ENCODE measurements around the gene KIAA0232.
"Not testable (repeated sequence)": the region's sequence is repeated elsewhere in the genome, so short reads cannot be mapped to it uniquely, and the experiment has no call there.

The KIAA0232 gene

DNA sequence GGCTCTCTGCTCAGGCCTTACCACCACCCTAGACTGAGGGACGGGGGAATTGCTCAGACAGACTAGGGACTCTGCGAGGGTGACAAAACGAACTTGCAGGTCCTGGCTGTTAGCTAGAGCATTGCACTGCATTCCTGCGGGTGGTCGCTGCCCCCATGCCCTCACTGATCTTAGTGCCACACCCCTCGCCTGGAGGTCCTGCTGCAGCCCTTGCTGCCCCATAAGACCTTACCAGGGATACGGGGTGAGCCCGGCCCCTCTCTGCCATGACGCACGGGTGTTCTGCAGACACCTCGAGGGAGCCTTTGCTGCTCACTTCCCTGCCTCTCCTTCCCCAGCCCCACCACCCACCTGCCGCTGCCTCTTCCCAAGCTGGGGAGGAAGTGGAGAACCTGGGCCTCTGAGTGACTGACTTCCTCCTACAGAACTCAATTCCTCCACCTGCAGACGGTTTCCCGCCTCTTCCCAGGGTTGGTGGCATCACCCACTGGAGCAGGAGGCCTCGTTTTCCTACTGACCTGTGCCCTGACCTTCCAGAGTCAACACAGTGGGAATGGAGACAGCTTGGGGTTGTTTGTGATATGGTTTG lies 107.3 kb downstream of the KIAA0232 start:
- Histone ChIP-seq H3K36me3 (ENCODE audit: insufficient read depth, low read length) (no peaks in the 10 kb centered on the region), H3K4me3 (ENCODE audit: low read length) (no peak overlapping the region), H3K4me1 (ENCODE audit: control insufficient read depth, insufficient read depth, low read length) (peaks cover 19% of the 10 kb centered on the region), H3K4me2 (ENCODE audit: low read length) (no peak overlapping the region), H3K9me3 (replicated peaks; ENCODE audit: low read length) (peaks cover 2% of the 10 kb centered on the region), H3K27me3 (ENCODE audit: control insufficient read depth, insufficient read depth, low read length) (no peaks in the 10 kb centered on the region), H3K9ac (ENCODE audit: low read depth, low read length) (no peak overlapping the region)

GRCh38 chr4:6890358-6890757 lies 107.8 kb downstream of the KIAA0232 start:
- no peak overlapping the region for H3K4me3 ChIP-seq (ENCODE audit: low read length)
- H3K4me1 ChIP-seq (ENCODE audit: control insufficient read depth, insufficient read depth, low read length): peaks cover 19% of the 10 kb centered on the region
- no peaks in the 10 kb centered on the region for H3K27me3 ChIP-seq (ENCODE audit: control insufficient read depth, insufficient read depth, low read length)
- H3K9me3 ChIP-seq (replicated peaks; ENCODE audit: low read length): peaks cover 2% of the 10 kb centered on the region
- H3K9ac ChIP-seq (ENCODE audit: low read depth, low read length): no peak overlapping the region
- no peak overlapping the region for H3K4me2 ChIP-seq (ENCODE audit: low read length)
- no peaks in the 10 kb centered on the region for H3K36me3 ChIP-seq (ENCODE audit: insufficient read depth, low read length)

DNA sequence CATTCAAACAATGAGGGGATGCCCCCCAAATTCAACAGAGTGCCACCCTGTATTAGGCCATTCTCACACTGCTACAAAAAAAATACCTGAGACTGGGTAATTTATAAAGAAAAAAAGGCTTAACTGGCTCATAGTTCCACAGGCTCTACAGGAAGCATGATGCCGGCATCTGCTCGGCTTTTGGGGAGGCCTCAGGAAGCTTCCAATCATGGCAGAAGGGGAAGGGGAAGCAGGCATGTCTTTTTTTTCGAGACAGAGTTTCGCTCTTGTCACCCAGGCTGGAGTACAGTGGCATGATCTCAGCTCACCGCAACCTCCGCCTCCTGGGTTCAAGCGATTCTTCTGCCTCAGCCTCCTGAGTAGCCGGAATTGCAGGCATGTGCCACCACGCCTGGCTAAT lies 108.4 kb downstream of the KIAA0232 start:
- not testable (repeated sequence) for H3K4me3 ChIP-seq (ENCODE audit: low read length); H3K36me3 ChIP-seq (ENCODE audit: insufficient read depth, low read length); H3K9me3 ChIP-seq (replicated peaks; ENCODE audit: low read length); H3K4me2 ChIP-seq (ENCODE audit: low read length); H3K9ac ChIP-seq (ENCODE audit: low read depth, low read length); H3K27me3 ChIP-seq (ENCODE audit: control insufficient read depth, insufficient read depth, low read length)
- H3K4me1 ChIP-seq (ENCODE audit: control insufficient read depth, insufficient read depth, low read length): peaks cover 13% of the 10 kb centered on the region

- Histone ChIP-seq H3K4me1 (ENCODE audit: control insufficient read depth, insufficient read depth, low read length) (peaks cover 7% of the 10 kb centered on the region), H3K36me3 (ENCODE audit: insufficient read depth, low read length) (no peaks in the 10 kb centered on the region), H3K9me3 (replicated peaks; ENCODE audit: low read length) (peaks cover 2% of the 10 kb centered on the region), H3K27me3 (ENCODE audit: control insufficient read depth, insufficient read depth, low read length) (no peaks in the 10 kb centered on the region), H3K9ac (ENCODE audit: low read depth, low read length) (no peak overlapping the region), H3K4me3 (ENCODE audit: low read length) (no peak overlapping the region), H3K4me2 (ENCODE audit: low read length) (no peak overlapping the region)
Observed at GRCh38 chr4:6891436-6892170, 109.1 kb downstream of the KIAA0232 start.

DNA sequence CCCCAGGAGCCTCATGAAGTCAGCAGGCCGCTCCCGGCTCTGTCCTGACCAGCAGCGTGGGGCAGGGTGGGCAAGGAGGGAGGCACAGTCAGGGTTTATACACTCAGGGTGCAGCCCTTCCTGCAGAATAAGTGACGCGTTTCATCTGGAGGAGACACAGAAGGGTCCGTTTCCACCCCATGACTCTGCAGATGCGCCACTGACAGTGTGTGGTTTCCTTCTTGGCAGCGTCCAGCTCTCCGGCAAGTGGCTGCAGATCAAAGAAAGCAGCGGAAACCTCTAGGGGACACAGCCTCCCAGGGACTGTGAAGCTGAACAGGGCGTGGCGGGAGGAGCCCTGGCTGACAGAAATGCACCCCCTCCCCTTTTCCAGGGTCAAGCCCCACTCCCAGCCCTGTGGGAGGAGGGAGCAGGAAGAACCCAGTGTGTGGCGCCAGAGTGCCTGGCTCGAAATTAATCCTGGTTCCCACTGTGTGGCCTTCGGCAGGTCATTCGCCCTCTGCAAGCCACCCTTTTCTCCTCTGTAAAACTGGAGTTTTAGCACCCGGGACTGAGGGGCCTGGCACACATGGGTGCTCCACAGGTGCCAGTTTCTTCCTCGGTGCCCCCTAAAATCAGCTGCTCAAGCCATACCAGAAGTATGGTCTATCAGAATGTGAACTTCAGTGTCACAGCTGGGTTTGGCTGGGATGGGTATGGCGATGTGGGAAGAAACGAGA lies 109.8 kb downstream of the KIAA0232 start:
- Histone ChIP-seq H3K4me3 (ENCODE audit: low read length) (no peak overlapping the region), H3K4me2 (ENCODE audit: low read length) (peak overlapping the region; percentile 36), H3K9me3 (replicated peaks; ENCODE audit: low read length) (peaks cover 2% of the 10 kb centered on the region), H3K27me3 (ENCODE audit: control insufficient read depth, insufficient read depth, low read length) (no peaks in the 10 kb centered on the region), H3K4me1 (ENCODE audit: control insufficient read depth, insufficient read depth, low read length) (peaks cover 7% of the 10 kb centered on the region), H3K36me3 (ENCODE audit: insufficient read depth, low read length) (no peaks in the 10 kb centered on the region), H3K9ac (ENCODE audit: low read depth, low read length) (no peak overlapping the region)

GRCh38 chr4:6892909-6893202 lies 110.3 kb downstream of the KIAA0232 start:
- H3K4me3 ChIP-seq (ENCODE audit: low read length): no peak overlapping the region
- no peaks in the 10 kb centered on the region for H3K27me3 ChIP-seq (ENCODE audit: control insufficient read depth, insufficient read depth, low read length)
- H3K4me1 ChIP-seq (ENCODE audit: control insufficient read depth, insufficient read depth, low read length): peaks cover 7% of the 10 kb centered on the region
- no peak overlapping the region for H3K9ac ChIP-seq (ENCODE audit: low read depth, low read length)
- peaks cover 2% of the 10 kb centered on the region for H3K9me3 ChIP-seq (replicated peaks; ENCODE audit: low read length)
- no peaks in the 10 kb centered on the region for H3K36me3 ChIP-seq (ENCODE audit: insufficient read depth, low read length)
- no peak overlapping the region for H3K4me2 ChIP-seq (ENCODE audit: low read length)

- H3K9me3 ChIP-seq (replicated peaks; ENCODE audit: low read length): peaks cover 2% of the 10 kb centered on the region
- no peak overlapping the region for H3K4me3 ChIP-seq (ENCODE audit: low read length)
- peaks cover 7% of the 10 kb centered on the region for H3K4me1 ChIP-seq (ENCODE audit: control insufficient read depth, insufficient read depth, low read length)
- H3K4me2 ChIP-seq (ENCODE audit: low read length): no peak overlapping the region
- H3K36me3 ChIP-seq (ENCODE audit: insufficient read depth, low read length): no peaks in the 10 kb centered on the region
- H3K9ac ChIP-seq (ENCODE audit: low read depth, low read length): no peak overlapping the region
- H3K27me3 ChIP-seq (ENCODE audit: control insufficient read depth, insufficient read depth, low read length): no peaks in the 10 kb centered on the region
Observed at GRCh38 chr4:6893449-6894085, 111.0 kb downstream of the KIAA0232 start.

DNA sequence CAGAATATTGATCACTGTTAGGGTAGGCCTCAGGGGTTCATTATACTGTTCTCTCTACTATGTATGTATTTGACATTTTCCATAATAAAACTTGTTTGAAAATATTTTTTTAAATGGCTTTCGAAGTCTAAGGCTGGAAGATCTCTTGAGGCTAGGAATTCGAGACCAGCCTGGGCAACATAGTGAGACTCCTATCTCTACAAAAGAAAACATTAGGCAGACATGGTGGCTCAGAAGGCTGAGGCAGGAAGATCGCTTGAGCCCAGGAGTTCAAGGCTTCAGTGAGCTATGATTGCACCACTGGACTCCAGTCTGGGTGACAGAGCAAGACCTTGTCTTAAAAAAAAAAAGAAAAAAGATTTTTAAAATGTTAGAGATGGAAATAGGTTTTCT lies 111.6 kb downstream of the KIAA0232 start:
- H3K36me3 ChIP-seq (ENCODE audit: insufficient read depth, low read length): no peaks in the 10 kb centered on the region
- H3K9ac ChIP-seq (ENCODE audit: low read depth, low read length): no peak overlapping the region
- peaks cover 7% of the 10 kb centered on the region for H3K4me1 ChIP-seq (ENCODE audit: control insufficient read depth, insufficient read depth, low read length)
- peaks cover 2% of the 10 kb centered on the region for H3K9me3 ChIP-seq (replicated peaks; ENCODE audit: low read length)
- H3K4me3 ChIP-seq (ENCODE audit: low read length): no peak overlapping the region
- H3K4me2 ChIP-seq (ENCODE audit: low read length): no peak overlapping the region
- H3K27me3 ChIP-seq (ENCODE audit: control insufficient read depth, insufficient read depth, low read length): no peaks in the 10 kb centered on the region

- H3K9me3 ChIP-seq (replicated peaks; ENCODE audit: low read length): peaks cover 2% of the 10 kb centered on the region
- H3K4me3 ChIP-seq (ENCODE audit: low read length): no peak overlapping the region
- peaks cover 7% of the 10 kb centered on the region for H3K4me1 ChIP-seq (ENCODE audit: control insufficient read depth, insufficient read depth, low read length)
- H3K4me2 ChIP-seq (ENCODE audit: low read length): no peak overlapping the region
- H3K27me3 ChIP-seq (ENCODE audit: control insufficient read depth, insufficient read depth, low read length): no peaks in the 10 kb centered on the region
- no peaks in the 10 kb centered on the region for H3K36me3 ChIP-seq (ENCODE audit: insufficient read depth, low read length)
- H3K9ac ChIP-seq (ENCODE audit: low read depth, low read length): no peak overlapping the region
Observed at GRCh38 chr4:6894528-6895498, 112.3 kb downstream of the KIAA0232 start.

- Histone ChIP-seq H3K27me3 (ENCODE audit: control insufficient read depth, insufficient read depth, low read length) (no peaks in the 10 kb centered on the region), H3K9ac (ENCODE audit: low read depth, low read length) (no peak overlapping the region), H3K4me3 (ENCODE audit: low read length) (no peak overlapping the region), H3K4me1 (ENCODE audit: control insufficient read depth, insufficient read depth, low read length) (peaks cover 7% of the 10 kb centered on the region), H3K36me3 (ENCODE audit: insufficient read depth, low read length) (no peaks in the 10 kb centered on the region), H3K9me3 (replicated peaks; ENCODE audit: low read length) (no peaks in the 10 kb centered on the region), H3K4me2 (ENCODE audit: low read length) (no peak overlapping the region)
Observed at GRCh38 chr4:6896035-6896434, 113.5 kb downstream of the KIAA0232 start.

- H3K4me2 ChIP-seq (ENCODE audit: low read length): no peak overlapping the region
- no peak overlapping the region for H3K4me3 ChIP-seq (ENCODE audit: low read length)
- H3K4me1 ChIP-seq (ENCODE audit: control insufficient read depth, insufficient read depth, low read length): no peaks in the 10 kb centered on the region
- H3K9ac ChIP-seq (ENCODE audit: low read depth, low read length): no peak overlapping the region
- H3K27me3 ChIP-seq (ENCODE audit: control insufficient read depth, insufficient read depth, low read length): no peaks in the 10 kb centered on the region
- no peaks in the 10 kb centered on the region for H3K9me3 ChIP-seq (replicated peaks; ENCODE audit: low read length)
- no peaks in the 10 kb centered on the region for H3K36me3 ChIP-seq (ENCODE audit: insufficient read depth, low read length)
Observed at GRCh38 chr4:6898763-6899162, 116.2 kb downstream of the KIAA0232 start.
